ENCODE measurements around the gene LRP1B.
"Not testable (repeated sequence)": the region's sequence is repeated elsewhere in the genome, so short reads cannot be mapped to it uniquely, and the experiment has no call there.

Gene LRP1B

DNA sequence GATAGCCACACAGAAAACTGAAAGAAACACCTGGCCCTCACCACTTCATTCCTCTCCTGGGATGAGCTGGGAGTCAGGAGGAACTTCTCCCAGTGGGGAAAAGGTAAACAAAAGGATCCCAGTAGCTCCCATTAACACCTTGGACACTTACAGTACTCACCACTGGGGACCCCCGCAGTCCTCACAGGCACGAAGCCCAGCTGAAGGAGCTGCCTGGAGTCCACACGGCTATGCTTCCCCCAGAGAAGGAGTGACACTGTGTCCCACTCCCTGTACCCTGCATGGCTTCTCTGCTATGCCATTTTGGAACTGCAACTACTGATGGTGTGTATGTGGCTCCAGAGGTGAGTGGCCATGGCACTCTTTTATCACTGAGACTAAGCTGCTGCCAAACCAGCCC, 1565.1 kb downstream of the LRP1B start:
- DNase-seq = no peak

DNA sequence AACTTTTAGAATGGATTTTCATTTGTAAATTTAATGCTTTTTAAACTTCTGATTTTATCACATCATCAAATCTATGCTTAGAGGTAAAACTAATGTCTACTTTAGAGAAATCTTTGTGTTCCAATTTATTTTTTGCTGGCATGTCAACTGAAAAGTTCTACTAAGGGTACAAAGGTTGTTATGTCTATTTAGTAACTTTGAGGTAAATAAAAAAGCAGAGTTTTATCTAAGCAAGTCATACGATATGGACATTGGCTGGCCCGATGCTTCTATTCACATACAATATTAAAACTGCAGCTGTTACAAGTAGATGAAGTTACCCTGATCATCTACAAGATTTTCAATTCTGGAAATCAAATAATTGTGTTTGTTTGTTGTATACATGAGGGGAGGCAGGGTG, 1575.1 kb downstream of the LRP1B start:
- no peak for DNase-seq

DNA sequence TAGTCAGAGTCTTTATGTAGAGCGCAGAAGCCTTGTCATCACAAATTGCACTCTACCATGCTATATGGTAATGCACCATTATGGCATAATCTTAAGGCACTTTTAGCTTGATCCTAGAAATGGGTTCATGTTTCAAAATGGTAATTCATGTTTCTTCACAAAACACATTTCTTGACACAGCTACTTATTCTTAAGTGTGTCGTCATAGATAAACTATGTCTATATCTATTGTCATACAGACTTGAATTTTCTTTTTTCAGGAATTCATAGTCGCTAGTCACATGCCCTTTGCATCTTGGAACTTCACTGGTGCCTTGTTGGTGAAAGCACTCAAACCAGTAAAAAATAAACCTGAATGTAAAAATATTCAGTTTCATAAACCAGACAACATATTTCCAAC, 1578.2 kb downstream of the LRP1B start:
- no peak for DNase-seq

- no peak for DNase-seq
Observed at GRCh38 chr2:140551287-140551686, 1579.5 kb downstream of the LRP1B start.

- DNase-seq = no peak
Observed at GRCh38 chr2:140550821-140551220, 1580.0 kb downstream of the LRP1B start.

- DNase-seq = not testable (repeated sequence)
Observed at GRCh38 chr2:140544769-140545168, 1586.0 kb downstream of the LRP1B start.

- no peak for DNase-seq
Observed at GRCh38 chr2:140542627-140543026, 1588.2 kb downstream of the LRP1B start.

DNA sequence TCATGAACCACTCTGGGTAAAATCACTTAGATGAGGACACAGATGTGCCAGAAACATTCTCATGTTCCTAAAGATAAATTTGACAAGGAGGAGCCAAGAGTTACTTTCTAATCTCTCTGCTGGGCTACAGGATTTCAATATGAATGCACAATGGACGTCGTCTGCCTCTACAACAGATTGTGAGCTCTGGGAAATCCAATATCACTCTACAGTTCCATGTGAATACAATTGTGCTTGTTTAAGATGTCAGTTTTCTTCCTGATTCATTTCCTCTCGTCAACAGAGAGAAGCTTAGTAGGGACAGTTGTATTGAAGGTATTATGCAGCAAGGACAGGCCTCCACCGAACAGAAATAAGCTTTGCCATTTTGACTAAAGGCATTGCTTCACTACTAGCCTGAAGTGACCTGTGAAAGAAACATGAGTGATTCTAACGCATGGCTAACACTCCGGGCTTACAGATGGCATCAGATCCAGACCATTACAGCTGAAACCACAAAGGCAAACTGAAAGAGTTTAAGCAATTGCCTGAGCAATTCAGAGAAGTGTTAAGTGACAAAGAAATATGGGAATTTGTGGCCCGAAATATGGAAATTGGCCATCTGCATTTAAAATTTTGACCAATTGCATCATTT, 1591.5 kb downstream of the LRP1B start:
- no peak for DNase-seq

DNA sequence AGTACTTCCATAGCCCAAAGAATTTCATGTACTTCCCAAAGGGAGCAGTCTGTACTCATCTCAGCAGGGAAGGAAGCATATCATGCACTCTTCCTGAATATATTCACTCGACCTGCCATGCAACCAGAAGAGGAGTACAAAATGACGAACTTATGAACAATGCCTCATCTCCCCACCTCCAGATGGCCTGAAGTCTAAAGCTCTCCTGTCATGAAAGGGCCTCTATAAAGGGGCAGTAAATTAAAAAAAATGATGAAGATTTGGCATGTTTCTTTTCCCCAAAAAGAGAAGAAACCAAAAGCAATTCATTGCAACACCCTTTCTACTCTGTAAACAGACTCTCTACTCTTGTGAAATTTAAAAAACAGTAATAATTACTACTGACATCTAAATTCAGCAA, 1601.1 kb downstream of the LRP1B start:
- no peak for DNase-seq

GRCh38 chr2:140528982-140529381, 1601.8 kb downstream of the LRP1B start:
- DNase-seq = no peak

GRCh38 chr2:140526575-140526974, 1604.2 kb downstream of the LRP1B start:
- DNase-seq = no peak

- DNase-seq = no peak
Observed at GRCh38 chr2:140512106-140512505, 1618.7 kb downstream of the LRP1B start.

GRCh38 chr2:140509765-140510164, 1621.1 kb downstream of the LRP1B start:
- no peak for DNase-seq

- DNase-seq = no peak
Observed at GRCh38 chr2:140508756-140509155, 1622.1 kb downstream of the LRP1B start.

- no peak for DNase-seq
Observed at GRCh38 chr2:140506606-140507005, 1624.2 kb downstream of the LRP1B start.

GRCh38 chr2:140504601-140505000, 1626.2 kb downstream of the LRP1B start:
- DNase-seq = no peak

DNA sequence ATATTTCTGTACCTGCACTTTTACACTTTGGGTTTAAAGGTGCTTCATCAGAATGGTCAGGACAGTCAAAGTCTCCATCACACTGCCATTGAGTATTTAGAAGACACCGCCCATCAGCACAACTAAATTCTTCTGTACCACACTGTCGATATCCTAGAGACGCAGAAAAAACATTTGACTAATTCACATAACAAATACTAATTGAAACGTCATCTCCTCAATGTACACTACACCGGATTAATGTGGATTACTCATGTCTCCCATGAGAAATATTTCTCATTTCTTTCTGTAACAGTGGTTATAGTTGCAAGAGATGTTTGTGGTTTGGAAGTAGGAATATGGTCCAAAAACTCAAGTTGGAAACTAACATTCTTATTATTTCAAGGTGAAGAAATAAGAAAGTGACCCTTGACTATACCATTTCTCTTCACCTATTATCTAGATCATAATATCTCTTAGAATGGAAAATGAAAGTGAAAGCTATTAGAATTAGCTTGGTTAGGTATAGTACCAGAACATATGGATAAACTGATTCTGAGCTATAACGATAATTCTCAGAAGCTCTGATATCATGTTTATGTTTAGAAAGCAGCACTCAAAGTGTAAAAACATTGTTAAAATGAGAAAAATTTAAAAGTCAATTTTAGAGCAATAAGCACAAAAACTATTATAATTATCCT, 1627.7 kb downstream of the LRP1B start:
- no peak for DNase-seq

DNA sequence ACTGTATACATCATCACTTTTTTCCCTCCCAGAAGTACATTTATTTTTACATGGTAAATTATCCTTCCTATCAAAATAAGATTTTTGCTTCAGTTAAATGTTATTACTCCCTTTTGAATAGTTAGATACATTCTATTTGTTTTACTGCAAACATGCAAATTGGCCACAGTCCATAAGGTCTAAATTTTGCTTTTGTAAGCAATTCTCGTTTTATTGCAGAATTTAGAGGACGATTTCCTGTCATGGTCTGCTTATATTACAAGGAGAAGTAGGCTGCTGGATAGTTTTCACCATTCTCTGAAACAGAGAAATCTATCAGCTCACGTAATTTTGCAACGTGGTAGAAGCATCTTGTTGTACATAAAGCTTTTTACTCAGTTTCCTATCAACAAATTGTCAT, 1632.5 kb downstream of the LRP1B start:
- DNase-seq = no peak

- no peak for DNase-seq
Observed at GRCh38 chr2:140496714-140497113, 1634.1 kb downstream of the LRP1B start.

DNA sequence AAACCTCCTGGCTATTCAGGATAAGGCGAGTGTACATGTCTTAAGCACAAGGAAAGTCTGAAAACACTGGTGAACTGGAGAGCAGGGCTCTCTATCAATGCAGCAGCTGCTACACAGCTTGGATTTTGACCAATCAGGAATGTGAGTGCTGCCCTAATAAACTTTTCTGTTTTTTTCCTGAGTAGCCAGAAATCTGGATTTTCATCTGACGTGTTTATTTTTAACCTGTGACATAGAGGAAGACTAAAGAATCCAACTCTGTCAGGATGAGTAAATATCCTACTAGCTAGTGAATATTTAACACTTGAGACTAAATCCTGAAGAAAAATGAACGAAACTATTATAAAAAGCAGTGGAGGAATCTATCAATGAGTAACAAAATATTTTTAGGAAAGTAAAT, 1638.9 kb downstream of the LRP1B start:
- no peak for DNase-seq

DNA sequence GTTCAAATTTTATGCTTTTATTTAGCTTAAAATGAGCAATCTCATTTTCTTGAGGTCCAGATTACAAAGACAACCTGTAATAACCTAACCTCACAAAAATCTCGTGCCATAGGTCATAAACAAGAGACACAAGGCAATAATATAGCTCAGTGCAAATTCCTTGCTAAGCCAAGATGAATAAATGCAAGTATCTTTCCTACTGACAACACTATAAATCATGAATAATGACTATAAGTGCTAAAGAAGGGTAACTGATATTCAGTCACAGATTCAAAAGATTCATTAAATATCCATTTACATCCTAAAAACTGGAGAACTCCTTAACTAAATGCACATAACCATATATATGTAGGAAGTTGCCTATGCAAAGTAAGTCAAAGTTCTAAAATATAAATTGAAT, 1641.6 kb downstream of the LRP1B start:
- no peak for DNase-seq

DNA sequence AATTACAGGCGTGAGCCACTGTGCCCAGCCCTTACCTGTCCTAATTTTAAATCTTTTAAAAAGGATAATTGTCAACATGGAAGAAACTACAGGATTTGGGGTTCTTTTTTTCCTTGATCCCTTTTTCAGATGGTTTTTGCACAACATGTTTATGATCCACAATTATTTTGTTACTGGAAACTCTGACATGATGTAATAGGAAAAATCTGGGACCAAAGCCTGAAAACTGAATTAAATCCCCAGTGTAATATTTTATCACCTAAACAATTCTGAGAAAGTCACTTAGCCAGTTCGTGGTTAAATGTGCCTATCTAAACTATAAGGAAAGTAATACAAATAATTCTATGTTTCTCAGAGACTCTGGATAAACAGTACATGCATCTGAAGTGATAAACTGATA, 1649.7 kb downstream of the LRP1B start:
- no peak for DNase-seq

DNA sequence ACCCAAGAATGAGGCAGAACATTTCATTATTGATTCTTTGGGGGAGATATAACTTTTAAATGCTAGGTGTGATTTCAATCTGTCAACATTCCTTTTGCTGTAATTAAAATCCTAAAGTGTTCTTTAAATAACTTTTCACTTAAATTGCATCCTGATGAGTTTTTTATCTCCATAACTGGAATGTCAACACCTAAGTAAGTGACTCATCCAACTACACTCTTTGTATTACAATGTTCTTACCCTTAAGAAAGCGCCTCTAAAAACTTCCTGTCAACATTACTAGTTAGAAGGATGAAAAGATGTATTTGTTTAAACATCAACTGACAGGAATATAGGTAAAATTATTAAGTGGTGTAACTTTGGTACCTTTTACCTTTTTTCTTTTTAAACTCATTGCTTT, 1657.0 kb downstream of the LRP1B start:
- no peak for DNase-seq

GRCh38 chr2:140472676-140473075, 1658.1 kb downstream of the LRP1B start:
- no peak for DNase-seq

- no peak for DNase-seq
Observed at GRCh38 chr2:140465301-140465700, 1665.5 kb downstream of the LRP1B start.

Measured in CD4-positive, alpha-beta T cell treated with Interleukin-17A for 4 hours (primary cell).